Ureter (tissue), 1 donor: ENCODE data around the gene FOXN3. TPM values are rescaled to one million over a fixed set of nuclear protein-coding genes. Genes with fewer than 3 reads are reported as not detected.
"Not testable (repeated sequence)": the region's sequence is repeated elsewhere in the genome, so short reads cannot be mapped to it uniquely, and the experiment has no call there.

ENCODE experiments used
- DNase-seq: peaks from one replicate; pipeline ENCODE4 v3.0.0-alpha.2; 2020; ENCODE audit warnings: low spot score
- total RNA-seq: library from RNA; stranded (reverse); gene quantifications from one replicate; pipeline ENCODE4 v1.2.4, GENCODE V29; 2023
- donor health status: DM: yes; HTN: yes; CAD: no.

The FOXN3 gene
- total RNA-seq, 1 donor from 2014 or later = 91.7 TPM

DNA sequence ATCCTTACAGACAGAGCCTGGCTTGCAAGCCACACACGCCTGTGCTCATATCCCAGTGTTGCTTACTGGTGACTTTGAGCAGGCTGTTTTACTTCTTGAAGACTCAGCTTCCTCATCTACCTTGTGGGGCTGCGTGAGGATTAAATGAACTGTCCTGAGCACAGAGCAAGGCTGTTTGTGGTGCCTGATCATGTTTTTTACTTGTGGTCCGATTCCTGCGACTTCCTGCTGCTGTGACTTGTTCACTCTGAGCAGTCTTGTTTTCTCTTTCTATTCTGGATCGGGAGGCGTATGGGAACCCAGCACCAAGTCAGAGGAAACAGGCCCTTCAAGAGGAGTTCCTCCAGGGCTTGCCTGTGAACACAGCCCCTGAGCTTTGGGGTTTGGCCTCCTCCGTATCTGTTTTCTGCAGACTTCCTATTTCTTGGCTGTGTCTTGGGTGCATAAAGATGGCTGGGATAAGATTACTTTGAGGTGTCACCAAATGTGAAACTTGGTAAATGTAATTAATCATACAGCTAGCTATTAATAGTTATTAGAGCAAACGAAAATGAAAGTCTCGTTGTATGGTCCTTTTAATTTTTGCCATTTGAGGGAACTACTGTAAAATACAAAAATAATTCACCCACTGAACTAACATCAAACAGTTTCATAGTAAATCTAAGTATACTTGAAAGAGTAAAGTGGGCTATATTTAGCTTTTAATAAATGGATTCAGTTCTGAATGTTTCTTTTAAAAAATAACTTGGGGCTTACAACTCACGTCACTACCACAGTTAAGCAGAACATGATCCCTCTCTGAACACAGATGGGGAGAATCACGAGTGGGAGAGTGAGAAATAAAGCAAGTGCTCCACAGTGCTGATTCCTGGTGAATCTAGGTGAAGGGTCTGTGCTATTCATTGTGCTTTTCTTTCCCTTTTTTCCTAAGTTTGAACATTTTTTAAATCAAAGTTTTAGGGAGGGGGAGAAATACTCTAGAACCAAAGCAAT, 251.5 kb downstream of the FOXN3 start:
- DNase-seq = no peak

GRCh38 chr14:89164168-89165073, 252.6 kb downstream of the FOXN3 start:
- no peak for DNase-seq

DNA sequence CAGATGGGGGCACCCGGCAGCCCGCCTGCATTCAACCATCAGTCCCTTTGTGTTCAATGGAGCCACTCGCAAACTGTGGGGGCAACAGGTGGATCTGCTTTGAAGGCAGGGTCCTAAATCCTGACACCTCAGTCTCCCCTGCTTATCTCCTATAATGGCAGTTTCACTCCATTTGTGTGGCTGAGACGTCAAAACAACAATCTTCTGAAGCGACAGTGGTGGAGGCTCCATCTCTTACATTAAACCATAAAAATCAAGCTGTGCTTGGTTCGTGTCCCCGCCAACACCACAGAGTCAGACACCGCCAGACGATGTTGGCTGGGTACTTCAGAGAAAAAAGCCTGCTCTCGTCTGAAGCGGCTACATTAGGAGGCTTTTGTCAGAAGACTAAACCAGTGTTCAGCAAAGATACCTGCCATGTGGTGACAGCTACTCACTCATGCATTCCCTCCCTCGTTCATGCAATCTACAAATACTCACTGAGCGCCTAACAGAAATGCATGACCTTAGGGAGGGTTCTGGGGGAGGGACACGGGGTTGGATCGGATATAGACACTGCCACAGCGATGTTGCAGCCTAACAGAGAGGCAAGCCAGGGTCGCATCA, 253.9 kb downstream of the FOXN3 start:
- DNase-seq = no peak

- no peak for DNase-seq
These were observed 254.4 kb downstream of the FOXN3 start for GRCh38 chr14:89162586-89162985.

GRCh38 chr14:89160437-89160836, 256.6 kb downstream of the FOXN3 start:
- no peak for DNase-seq

DNA sequence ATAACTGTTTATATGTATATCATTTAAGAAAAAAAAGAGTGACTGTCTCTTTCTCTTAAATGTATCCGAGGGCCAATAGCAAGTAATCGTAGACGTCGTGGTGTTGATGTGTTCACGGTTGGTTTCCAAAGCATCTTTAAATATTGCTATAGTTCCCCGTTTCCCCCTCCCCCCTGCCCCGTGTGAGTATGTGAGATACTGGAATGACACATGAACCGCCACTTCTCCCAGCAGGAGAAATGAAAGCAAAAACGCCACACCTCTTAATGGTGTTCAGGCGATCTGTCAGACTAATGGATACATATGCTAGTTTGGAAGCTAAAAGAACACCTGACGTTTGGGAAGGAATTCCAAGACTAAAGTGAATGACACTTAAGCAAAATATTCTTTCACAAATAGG, 258.3 kb downstream of the FOXN3 start:
- no peak for DNase-seq

DNA sequence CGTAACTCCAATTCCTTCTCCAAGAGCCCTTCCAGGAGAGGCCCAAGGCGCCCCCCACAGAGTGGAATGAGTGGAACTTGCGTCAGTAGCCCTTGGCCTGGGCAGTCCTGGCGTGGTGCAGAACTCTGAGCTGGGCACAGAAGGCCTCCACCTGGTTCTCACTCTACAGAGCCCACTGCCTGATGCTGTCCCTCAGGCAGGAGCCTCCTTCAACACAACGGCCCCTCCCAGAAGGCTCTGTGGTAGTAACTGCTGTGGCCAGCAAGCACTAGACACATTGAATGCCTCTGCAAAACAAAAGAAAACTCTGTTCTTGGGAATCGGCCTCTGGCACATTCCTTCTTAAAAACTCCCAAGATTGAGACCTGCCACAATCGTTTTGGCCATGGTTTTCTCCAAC, 258.9 kb downstream of the FOXN3 start:
- not testable (repeated sequence) for DNase-seq

GRCh38 chr14:89155491-89155890, 261.5 kb downstream of the FOXN3 start:
- no peak for DNase-seq

- not testable (repeated sequence) for DNase-seq
These were observed 265.3 kb downstream of the FOXN3 start for GRCh38 chr14:89151693-89152092.

DNA sequence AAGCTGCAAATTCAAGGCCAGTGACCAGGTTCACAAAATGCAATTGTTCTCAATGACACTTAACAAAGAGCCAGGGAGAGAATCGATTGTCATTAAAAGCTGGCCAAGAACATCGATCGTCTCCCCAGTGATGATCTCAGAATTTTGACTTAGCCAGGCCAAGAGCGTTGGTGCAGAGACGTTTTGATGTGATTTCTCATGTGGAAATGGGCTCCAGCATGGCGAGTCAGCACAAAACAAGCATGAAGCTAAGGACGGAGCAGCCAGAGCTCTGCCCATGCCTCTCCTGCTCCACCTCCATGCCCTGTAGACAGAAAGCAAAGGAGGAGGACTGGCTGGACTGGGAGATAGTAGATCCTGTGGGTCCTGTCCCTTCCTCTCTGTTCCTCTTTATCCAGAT, 270.8 kb downstream of the FOXN3 start:
- no peak for DNase-seq

GRCh38 chr14:89144642-89145041, 272.4 kb downstream of the FOXN3 start:
- DNase-seq = no peak

GRCh38 chr14:89144066-89144465, 273.0 kb downstream of the FOXN3 start:
- DNase-seq = no peak

DNA sequence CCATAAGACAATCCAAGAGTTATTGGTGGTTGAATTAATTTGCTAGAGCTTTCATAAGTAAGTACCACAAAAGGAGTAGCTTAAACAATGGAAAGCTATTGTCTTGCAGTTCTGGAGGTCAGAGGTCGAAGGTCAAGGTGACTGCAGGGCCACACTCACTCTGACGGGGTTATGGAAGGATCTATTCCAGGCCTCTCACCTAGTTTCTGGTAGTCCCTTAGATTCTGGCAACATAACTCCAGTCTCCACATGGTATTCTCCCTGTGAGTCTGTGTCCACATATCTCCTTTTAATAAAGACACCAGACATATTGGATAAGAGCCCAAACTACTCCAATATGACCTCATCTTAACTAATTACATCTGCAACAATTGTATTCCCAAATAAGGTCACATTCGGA, 273.4 kb downstream of the FOXN3 start:
- DNase-seq = no peak

DNA sequence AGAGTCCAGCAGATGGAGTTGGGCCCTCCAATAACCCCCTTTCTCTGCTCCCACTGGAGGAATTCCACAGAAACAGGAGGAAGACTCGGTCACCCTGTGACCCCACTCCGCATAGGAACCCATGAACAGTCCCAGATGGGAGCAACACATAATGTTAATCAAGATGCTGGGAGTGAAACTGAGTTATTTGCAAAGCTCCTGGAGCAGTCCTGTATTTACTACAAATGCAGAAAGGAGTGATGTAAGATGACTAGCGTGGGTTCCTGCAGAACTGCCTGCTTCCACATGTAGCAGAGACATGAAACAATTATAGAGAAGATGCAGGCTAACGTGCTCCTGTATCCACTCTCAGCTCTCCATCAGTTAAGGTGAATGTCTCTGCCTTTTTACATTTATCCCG, 274.7 kb downstream of the FOXN3 start:
- DNase-seq = no peak

DNA sequence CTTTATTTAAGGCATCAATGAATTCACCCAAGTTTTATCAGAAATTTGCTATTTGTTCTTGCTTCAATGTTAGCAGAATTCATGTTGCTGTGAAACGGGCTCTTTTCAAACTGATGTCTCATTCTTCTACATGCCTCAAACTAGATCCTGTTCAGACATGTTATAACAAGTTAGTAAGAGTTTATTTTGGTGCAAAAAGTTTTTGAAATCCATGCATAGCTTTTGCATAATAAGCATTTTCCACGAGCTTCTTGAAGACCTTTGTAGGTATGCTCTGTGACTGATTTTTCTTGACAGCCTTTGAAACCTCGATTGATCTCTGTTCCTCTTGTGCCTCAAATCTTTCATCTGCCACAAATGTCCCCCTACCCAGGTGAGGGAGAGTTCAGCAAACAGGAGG, 275.2 kb downstream of the FOXN3 start:
- no peak for DNase-seq

DNA sequence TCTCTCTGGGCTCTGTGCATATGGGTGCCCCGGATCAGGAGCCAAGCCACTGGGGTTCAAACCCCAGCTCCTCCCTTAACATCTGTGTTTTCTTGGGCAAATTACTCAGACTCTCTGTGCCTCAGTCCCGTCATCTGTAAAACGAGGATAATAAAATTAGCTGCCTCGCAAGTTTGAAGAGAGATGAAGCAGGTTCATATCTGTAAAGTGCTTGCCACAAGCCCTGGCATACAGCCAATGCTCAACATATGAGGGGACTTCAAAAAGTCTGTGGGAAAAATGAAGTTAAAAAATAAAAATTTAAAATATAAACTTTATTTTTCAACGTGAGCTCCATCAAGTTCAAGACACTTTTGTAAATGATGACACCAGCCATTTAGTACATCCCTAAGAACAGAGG, 276.7 kb downstream of the FOXN3 start:
- no peak for DNase-seq

DNA sequence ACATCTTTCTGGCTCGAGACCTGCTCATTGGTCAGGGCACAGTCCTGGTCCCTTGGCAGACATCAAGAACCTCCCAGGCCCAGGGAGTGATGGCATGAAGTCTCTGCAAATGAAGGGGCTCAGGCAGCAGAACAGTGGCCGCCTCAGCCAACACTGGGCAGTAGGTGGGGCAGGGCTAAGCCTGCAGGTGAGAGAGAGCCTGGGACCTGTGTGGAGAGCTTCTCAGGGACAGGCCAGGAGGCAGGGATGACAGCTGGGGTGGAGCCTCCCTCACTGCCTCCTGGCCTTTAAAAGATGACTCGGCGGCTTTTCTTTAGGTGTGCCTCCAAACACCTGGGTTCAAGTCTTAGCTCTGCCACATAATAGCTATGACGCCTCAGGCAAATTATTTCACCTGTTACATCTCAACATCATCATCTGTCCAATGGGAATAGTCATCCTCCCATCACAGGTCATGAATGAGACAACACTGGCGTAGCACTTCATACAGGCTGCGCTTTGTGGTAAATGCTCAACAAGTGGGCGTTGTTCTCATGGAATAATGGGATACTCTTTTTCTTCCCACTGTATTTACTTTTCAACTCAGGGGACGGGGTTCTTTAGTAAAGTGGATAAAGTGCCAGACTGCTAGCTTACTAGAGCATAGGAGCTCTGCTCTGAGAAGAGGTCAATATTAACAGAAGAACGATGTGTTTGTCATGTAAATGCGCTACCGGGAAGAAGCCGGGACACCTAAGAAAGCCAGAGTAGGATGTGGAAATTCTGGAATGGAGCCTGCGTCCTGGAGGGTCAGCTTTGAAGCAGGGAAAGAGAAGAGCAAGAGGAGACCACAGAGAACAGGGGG, 277.4 kb downstream of the FOXN3 start:
- no peak for DNase-seq

DNA sequence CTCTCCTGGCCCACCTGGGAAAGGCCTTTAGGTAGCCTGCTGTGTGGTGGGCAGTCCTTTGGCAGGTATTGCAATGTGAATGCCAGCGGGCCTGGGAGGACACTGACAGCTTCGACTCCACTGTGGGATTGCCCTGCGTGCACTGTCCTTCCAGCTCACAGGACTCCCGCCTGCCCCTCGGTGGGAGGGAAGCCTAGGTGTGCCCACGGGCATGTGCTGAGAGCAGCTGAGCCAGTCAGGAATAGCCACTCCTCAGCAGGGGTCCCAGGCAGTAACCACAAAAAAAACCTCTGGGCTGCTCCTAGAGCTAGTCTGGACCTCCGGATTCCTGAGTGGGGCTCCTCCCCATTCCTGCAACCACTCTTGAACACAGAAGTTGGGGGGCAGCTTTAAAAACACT, 278.2 kb downstream of the FOXN3 start:
- no peak for DNase-seq

- DNase-seq = peak; percentile 81
These were observed 279.4 kb downstream of the FOXN3 start for GRCh38 chr14:89137526-89138163.

DNA sequence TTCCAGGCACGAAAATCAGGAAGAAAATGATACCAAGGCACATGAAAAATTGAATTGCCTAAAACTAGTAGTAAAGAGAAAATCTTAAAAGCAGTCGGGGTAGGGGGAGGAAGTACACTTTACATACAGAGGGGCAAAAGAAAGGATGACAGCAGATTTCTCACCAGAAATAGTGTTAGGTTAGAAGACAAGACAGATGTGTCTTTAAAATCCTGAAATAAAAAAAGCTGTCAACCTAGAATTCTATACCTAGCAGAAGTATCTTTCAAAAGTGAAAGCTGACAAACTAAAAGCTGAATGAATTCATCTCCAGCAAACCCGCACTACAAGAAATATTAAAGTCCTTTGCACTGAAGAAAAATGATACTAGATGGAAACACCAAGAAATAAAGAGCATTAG, 280.4 kb downstream of the FOXN3 start:
- no peak for DNase-seq

- DNase-seq = peak; percentile 51
These were observed 282.4 kb downstream of the FOXN3 start for GRCh38 chr14:89134640-89135039.
